Epithelial cell of esophagus (primary cell): ENCODE data around the gene LRRC14B.
"Not testable (repeated sequence)": the region's sequence is repeated elsewhere in the genome, so short reads cannot be mapped to it uniquely, and the experiment has no call there.

Experiments used
- DNase-seq: peaks from one replicate; pipeline ENCODE4 v3.0.0; 2010; ENCODE audit warnings: low read depth
- H3K4me3 ChIP-seq: 2 replicates; pipeline ENCODE4 v1.5.1; 2011; ENCODE audit warnings: mild to moderate bottlenecking, low read length, control low read depth
- TF ChIP-seq, protein P1 (sequence below): IDR thresholded peaks from 2 replicates; pipeline ENCODE4 v1.5.1; 2011; ENCODE audit warnings: low read depth, mild to moderate bottlenecking, low read length, control low read depth, inconsistent platforms; ENCODE audit not compliant: insufficient read depth; ENCODE audit errors: missing control alignments

Gene LRRC14B

DNA sequence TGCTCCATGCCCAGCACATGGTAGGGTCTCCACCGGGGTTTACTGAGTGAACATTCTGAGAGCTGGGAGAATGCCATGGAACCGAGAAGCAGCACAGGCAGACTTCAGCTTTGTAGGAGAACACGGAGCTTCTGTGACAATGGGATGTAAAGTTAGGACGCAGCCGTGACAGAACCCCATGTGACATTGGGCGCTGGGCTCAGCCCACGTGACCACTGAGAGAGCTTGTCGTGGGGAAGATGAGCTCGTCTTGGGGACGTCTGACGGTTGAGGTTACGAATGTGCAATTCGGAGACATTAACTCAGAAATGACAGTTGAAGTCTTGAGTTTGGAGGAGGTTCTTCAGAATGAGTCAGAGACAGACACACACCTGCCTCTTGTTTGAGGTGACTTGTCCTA is 40.4 kb downstream of the LRRC14B start:
- no peak overlapping the region for H3K4me3 ChIP-seq
- DNase-seq = no peak
- TF ChIP-seq, protein P1, sequence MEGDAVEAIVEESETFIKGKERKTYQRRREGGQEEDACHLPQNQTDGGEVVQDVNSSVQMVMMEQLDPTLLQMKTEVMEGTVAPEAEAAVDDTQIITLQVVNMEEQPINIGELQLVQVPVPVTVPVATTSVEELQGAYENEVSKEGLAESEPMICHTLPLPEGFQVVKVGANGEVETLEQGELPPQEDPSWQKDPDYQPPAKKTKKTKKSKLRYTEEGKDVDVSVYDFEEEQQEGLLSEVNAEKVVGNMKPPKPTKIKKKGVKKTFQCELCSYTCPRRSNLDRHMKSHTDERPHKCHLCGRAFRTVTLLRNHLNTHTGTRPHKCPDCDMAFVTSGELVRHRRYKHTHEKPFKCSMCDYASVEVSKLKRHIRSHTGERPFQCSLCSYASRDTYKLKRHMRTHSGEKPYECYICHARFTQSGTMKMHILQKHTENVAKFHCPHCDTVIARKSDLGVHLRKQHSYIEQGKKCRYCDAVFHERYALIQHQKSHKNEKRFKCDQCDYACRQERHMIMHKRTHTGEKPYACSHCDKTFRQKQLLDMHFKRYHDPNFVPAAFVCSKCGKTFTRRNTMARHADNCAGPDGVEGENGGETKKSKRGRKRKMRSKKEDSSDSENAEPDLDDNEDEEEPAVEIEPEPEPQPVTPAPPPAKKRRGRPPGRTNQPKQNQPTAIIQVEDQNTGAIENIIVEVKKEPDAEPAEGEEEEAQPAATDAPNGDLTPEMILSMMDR = no peak

DNA sequence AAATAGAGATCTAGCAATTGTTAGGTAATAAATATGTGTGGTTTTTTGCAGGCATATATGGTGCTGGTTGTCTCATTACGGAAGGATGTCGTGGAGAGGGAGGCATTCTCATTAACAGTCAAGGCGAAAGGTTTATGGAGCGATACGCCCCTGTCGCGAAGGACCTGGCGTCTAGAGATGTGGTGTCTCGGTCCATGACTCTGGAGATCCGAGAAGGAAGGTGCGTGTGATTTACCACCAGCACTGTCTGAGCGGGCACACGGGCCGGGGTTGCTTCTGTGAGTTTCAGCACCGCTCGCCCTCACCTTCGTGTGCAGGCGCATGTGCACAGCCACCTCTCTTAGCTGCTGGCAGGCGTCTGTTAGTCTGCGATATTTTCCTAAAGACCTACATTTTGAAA is 42.1 kb downstream of the LRRC14B start:
- not testable (repeated sequence) for H3K4me3 ChIP-seq, DNase-seq

DNA sequence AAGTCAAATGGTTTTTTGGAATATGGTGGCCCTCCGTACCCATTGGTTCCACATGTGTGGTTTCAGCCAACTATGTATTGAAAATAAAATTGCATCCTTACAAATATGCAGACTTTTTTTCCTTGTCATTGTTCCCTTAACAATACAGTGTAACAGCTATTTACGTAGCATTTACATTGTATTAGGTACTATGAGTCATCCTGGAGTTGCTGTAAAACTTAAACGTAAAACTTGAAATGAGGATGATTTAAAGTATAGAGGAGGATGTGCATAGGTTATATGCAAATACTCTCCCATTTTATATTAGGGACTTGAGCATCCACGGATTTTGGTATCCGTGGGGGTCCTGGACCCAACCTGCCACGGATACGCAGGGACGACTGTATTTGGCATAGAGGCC is 43.2 kb downstream of the LRRC14B start:
- TF ChIP-seq, protein P1 = no peak

DNA sequence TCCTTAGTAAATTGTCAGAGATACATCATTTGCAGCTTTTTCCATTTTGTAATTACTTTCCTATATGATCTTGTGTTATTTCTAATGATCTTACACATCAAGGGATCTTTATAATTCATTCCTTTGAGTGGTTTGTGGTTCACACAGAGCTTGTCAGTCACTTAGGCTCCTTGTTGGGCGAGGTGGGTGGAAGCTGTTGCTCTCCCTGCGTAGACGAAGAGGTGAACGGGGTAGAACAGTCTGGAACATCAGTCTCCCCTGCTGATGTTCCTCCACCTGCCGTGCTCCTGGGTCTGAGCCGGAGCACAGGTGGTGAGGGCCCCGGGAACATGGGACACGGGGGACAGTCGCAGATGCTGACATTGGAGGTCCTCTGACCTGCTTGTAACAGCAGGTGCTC is 44.2 kb downstream of the LRRC14B start:
- DNase-seq, H3K4me3 ChIP-seq: not testable (repeated sequence)

More for the DNA sequence above, 43.2 kb downstream of the LRRC14B start:
- no peak for DNase-seq
- H3K4me3 ChIP-seq = no peak overlapping the region

DNA sequence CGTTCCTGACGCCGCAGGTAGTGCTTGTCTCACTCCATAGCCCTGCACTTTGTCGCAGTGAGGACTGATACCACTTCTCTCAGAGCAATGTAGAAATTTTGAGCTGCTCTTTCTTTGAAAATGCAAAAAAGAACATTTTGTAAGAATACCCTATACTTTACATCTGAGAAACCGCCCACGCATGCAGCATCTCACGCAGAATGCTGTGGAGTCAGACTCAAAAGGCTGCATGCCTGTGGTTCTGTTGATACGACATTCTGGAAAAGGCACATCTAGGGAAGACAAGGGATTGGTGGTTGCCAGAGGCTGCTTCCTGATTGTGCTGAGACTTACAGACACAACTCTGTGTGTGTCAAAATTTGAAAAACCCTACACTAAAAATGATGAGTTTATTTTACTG is 46.6 kb downstream of the LRRC14B start:
- DNase-seq, H3K4me3 ChIP-seq: not testable (repeated sequence)

DNA sequence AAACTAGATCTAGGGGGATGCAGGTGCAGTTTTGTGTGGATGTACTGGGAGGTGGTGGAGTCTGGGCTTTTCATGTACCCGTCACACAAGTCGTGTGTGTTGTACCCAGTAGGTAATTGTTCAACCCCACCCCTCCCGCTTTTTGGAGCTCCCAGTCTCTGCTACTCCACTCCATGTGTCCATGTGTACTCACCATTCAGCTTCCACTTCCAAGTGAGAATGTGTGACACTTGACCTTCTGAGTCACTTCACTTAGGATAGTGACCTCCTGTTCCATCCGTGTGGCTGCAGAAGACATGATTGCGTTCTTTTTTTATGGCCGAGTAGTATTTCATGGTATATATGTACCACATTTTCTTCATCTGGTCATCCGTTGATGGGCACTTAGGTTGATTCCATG is 49.3 kb downstream of the LRRC14B start:
- H3K4me3 ChIP-seq, DNase-seq: not testable (repeated sequence)

DNA sequence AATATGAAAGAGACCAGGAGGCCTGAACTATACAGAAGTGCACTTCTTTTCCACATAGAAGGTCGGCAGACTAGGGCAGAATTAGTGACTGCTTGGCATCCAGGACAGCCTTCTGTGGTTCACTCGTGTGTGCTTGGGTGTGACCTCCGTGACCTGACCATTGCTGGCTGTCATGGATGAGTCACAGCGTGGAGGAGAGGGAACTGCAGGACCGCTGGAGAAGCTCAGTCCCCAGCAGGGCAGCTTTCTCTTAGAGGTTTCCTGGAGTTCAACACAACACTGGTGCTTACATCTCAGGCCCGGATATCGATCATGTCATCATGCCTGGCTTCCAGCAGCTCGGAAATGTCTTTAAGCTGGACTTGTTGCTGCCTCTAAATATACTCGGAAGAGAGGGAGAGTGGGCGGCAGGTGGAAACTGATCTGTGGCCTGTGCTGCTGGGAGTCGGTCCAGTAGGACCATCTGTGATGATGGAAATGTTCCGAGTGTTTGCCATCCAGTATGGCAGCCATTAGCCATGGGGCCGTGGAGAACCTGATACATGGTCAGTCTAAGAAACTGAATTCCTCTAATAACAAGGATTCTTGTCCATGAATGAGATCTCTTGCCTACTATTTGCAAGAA is 49.9 kb downstream of the LRRC14B start:
- DNase-seq, H3K4me3 ChIP-seq: not testable (repeated sequence)

DNA sequence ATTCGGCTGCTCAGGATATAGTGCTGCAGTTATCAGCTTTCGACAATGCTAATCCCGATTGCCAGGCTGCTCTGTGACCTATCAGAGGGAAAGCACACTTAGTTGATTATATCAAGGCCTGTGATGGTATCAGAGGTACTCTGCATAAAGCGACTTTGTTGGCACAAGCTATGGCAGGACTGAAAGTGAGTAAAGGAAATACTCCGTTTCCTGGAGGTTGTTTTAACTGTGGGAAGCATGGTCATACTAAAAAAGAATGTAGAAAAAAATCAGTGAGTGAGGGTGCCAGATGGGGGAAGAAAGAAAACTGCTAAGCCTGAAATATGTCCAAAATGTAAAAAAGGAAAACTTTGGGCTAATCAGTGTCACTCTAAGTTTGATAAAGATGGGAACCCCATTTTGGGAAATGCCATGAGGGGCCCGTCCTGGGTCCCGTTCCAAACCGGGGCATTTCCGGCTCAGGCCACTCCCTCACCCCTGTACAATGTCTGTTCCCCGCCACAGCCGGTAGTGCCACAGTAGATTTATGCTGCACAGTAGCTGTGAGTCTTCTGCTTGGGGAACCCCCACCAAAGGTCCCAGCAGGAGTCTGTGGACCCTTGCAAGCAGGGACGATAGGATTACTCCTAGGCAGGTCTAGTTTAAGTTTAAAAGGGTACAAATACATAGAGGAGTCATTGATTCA is 52.5 kb downstream of the LRRC14B start:
- not testable (repeated sequence) for H3K4me3 ChIP-seq, DNase-seq

DNA sequence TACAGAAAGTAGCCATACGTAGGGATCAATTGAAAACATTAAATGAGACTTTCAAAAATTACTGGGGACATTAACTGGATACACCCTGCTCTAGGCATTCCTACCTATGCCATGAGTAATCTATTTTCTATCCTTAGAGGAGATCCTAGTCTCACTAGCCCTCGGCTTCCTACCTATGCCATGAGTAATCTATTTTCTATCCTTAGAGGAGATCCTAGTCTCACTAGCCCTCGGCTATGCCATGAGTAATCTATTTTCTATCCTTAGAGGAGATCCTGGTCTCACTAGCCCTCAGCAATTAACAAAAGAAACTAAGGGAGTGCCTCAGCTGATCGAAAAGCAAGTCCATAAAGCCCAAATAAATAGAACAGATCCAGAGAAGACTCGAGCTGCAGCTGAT is 54.4 kb downstream of the LRRC14B start:
- not testable (repeated sequence) for H3K4me3 ChIP-seq
- DNase-seq = peak; percentile 59
